Body of pancreas (tissue), 4 donors: Measurements from ENCODE around the gene SPOCK1. TPM values are rescaled to one million over a fixed set of nuclear protein-coding genes. Genes with fewer than 3 reads are reported as not detected.

Experiments used
- ATAC-seq: fragments of 150-250 bp; one replicate; pipeline ENCODE4 v1.9.1; 2016
- DNase-seq, 4 donors: peaks; one replicate each; pipeline ENCODE4 v3.0.0-alpha.2; 2019
- H3K27ac ChIP-seq, 4 donors: fragments of 200-600 bp; sonication (generic); 1 replicate in 3 of 4; 2 replicates in 1 of 4; pipeline versions ENCODE4 v1.5.1 to v1.6.1; 2016 to 2019; ENCODE audit warnings: mild to moderate bottlenecking in 1 of 4, mixed read lengths in 1 of 4, moderate library complexity in 1 of 4
- H3K27me3 ChIP-seq, 2 donors: fragments of 200-600 bp; sonication (generic); one replicate each; pipeline ENCODE4 v1.6.0; 2016; ENCODE audit warnings: mild to moderate bottlenecking in 1 of 2
- H3K36me3 ChIP-seq, 2 donors: fragments of 200-600 bp; sonication (generic); replicated peaks in 1 of 2; 2 replicates each; pipeline ENCODE4 v1.5.1; 2016; ENCODE audit warnings: low read depth in 2 of 2; ENCODE audit not compliant: insufficient read depth in 1 of 2
- H3K4me1 ChIP-seq: fragments of 200-600 bp; sonication (generic); one replicate; pipeline ENCODE4 v1.6.0; 2016
- H3K4me3 ChIP-seq, 2 donors: fragments of 200-600 bp; sonication (generic); 1 replicate in 1 of 2; 2 replicates in 1 of 2; pipeline ENCODE4 v1.5.1; 2016 to 2019
- H3K9me3 ChIP-seq, 3 donors: fragments of 200-600 bp; sonication (generic); 1 replicate in 2 of 3; 2 replicates in 1 of 3; pipeline ENCODE4 v1.5.1; 2016
- POLR2A ChIP-seq, 3 donors: fragments of 450-650 bp; IDR thresholded peaks; one replicate each; pipeline ENCODE4 v1.6.1; 2016; ENCODE audit warnings: antibody characterized with exemption in 3 of 3, mild to moderate bottlenecking in 2 of 3
- WGBS, 2 donors: methylation state at CpG; one replicate each; pipeline ENCODE4 v1.1.5; 2017; 5-methylcytosine and 5-hydroxymethylcytosine counted together
- intact Hi-C: fragments of 100-400 bp; cut with DNase I; formaldehyde crosslinking; loops from one replicate; pipeline ENCODE4 v1.15.1; 2023
- total RNA-seq, 2 donors: library from RNA; depleted of rRNA; stranded (reverse); fragments of >200 nt; gene quantifications; one replicate each; pipeline ENCODE4 v1.1.0, GENCODE V29; 2016
- TF ChIP-seq, protein P1 (sequence below), 7 experiments: fragments of 450-650 bp in 4 of 7; fragments of 200-600 bp in 3 of 7; sonication (generic) in 3 of 7; IDR thresholded peaks; one replicate each; pipeline ENCODE4 v1.5.1; 2016 to 2019; ENCODE audit warnings: antibody characterized with exemption in 7 of 7

The SPOCK1 gene
- total RNA-seq, 2 donors from 2014 or later, result 22.4 to 30.6 TPM

DNA sequence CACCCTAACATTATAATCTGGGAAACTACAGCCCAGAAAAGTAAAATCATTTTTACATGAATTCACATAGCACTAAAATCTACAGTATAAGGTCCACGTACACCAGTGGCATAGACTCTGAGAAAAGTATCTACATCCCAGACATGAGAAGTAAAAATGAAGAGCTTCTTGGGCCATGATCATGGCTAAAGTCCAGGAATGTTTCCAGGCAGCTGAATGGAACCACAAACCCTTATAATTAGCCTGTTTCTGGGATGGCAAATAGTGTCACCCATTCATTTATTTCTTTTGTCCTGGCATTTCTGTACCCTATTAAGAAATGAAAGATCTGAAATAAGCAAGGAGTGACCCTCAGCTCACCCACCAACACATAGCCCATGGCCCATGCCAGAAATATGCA lies 217.9 kb downstream of the SPOCK1 start:
- no peak overlapping the region for H3K4me3 ChIP-seq
- no peak for DNase-seq
- TF ChIP-seq, protein P1, sequence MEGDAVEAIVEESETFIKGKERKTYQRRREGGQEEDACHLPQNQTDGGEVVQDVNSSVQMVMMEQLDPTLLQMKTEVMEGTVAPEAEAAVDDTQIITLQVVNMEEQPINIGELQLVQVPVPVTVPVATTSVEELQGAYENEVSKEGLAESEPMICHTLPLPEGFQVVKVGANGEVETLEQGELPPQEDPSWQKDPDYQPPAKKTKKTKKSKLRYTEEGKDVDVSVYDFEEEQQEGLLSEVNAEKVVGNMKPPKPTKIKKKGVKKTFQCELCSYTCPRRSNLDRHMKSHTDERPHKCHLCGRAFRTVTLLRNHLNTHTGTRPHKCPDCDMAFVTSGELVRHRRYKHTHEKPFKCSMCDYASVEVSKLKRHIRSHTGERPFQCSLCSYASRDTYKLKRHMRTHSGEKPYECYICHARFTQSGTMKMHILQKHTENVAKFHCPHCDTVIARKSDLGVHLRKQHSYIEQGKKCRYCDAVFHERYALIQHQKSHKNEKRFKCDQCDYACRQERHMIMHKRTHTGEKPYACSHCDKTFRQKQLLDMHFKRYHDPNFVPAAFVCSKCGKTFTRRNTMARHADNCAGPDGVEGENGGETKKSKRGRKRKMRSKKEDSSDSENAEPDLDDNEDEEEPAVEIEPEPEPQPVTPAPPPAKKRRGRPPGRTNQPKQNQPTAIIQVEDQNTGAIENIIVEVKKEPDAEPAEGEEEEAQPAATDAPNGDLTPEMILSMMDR (IDR thresholded peaks at IDR 0.05), result no peak
- no peak for TF ChIP-seq POLR2A (IDR thresholded peaks at IDR 0.05)
- H3K27me3 ChIP-seq, result no peaks in the 10 kb centered on the region
- H3K36me3 ChIP-seq, result no peaks in the 10 kb centered on the region
- no peak for ATAC-seq
- intact Hi-C loops, result no loop called here
- WGBS, 2 donors, result 89 to 91% methylated on average over 1 of the region's 1 CpG
- peaks cover 6% of the 10 kb centered on the region for H3K4me1 ChIP-seq
- H3K27ac ChIP-seq, result no peak overlapping the region
- H3K9me3 ChIP-seq, result no peaks in the 10 kb centered on the region

DNA sequence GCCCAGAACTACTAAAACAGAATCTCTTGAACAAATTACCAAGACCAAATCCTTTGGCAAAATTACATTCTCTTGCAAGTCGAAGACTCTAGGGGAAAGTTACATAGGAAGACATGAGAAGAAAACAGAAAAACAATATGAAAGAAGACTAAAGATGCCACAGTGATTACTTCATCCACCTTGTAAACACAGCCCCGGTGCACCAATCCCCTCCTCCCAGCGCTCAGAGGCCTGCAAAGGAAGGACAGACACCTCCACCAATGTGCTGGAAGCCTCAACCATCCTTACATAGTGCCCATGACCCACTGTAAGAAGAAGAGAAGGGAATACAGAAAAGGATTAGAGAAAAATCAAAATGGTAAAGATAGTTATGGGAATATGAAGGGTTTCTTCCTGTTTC lies 218.5 kb downstream of the SPOCK1 start:
- DNase-seq (no peak), ATAC-seq (no peak)
- 72 to 75% methylated on average over 3 of the region's 3 CpGs for WGBS, 2 donors
- intact Hi-C loops, result no loop called here
- Histone ChIP-seq H3K9me3 (no peaks in the 10 kb centered on the region), H3K36me3 (no peaks in the 10 kb centered on the region), H3K4me3 (no peak overlapping the region), H3K27me3 (no peaks in the 10 kb centered on the region), H3K27ac (no peak overlapping the region), H3K4me1 (peaks cover 6% of the 10 kb centered on the region)
- TF ChIP-seq POLR2A (IDR thresholded peaks at IDR 0.05), result no peak
- TF ChIP-seq, protein P1 (IDR thresholded peaks at IDR 0.05), result no peak

DNA sequence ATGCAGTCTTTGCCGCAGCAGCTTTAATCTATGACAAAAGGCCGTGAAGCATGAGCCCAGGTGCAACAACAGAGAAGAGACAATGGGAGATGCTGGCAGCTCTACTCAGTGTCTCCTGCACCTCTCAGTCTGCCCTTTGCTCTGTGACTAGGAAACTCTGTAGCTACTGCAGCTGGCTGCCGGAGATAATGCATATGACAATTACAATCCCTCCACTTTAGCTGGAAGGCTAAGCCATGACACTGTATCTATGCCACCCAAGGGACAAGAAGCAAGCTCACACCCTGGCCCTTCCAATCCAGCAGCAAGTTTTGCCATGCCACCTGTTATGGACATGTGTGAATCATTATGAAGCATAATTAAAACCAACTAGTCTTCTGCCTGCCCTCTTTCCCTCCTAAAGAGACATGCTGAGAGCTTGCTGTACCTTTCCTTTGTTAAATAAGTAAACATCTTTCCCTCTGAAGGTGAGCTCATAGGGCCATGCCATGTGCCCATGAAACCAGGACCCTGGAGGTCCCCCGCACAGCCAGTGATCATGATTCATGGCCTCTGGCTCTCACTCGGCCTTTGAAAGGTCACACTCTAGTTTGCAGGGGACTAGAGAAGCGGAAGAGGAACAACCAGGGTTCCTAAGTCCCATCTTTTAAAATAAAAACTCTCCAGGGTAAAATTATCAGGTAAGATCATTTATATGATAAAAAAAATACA lies 219.4 kb downstream of the SPOCK1 start:
- WGBS, 2 donors, result 89 to 97% methylated on average over 6 of the region's 6 CpGs

DNA sequence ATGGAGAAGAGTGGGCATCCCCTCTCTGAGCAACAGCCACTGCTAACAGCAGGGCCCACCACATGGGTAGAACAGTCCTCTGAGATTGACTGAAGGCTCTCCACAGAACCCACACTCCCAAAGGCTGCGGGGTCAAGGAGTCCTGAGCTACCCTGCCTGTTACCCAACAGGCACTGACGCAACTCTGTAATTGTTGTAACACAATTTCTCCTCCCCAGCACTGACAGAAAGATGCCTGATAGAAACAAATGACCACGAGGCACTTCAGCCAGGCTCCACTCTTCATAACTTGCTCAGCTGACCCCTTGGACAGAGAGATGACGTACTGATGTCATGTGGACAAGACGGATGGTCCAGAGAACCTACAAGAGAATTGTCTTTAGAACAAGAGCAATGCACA lies 220.7 kb downstream of the SPOCK1 start:
- Histone ChIP-seq H3K4me3 (no peak overlapping the region), H3K4me1 (peaks cover 6% of the 10 kb centered on the region), H3K36me3 (no peaks in the 10 kb centered on the region), H3K27me3 (no peaks in the 10 kb centered on the region), H3K9me3 (no peaks in the 10 kb centered on the region), H3K27ac (no peak overlapping the region)
- intact Hi-C loops, result no loop called here
- TF ChIP-seq, protein P1 (IDR thresholded peaks at IDR 0.05), result no peak
- TF ChIP-seq POLR2A (IDR thresholded peaks at IDR 0.05), result no peak
- ATAC-seq, result no peak
- DNase-seq, result no peak
- WGBS, 2 donors, result 88 to 95% methylated on average over 5 of the region's 5 CpGs

More for the DNA sequence above, 219.4 kb downstream of the SPOCK1 start:
- Histone ChIP-seq H3K36me3 (no peaks in the 10 kb centered on the region), H3K27me3 (no peaks in the 10 kb centered on the region), H3K9me3 (no peaks in the 10 kb centered on the region), H3K4me1 (peaks cover 6% of the 10 kb centered on the region), H3K27ac (no peak overlapping the region), H3K4me3 (no peak overlapping the region)
- ATAC-seq (no peak), DNase-seq (no peak)
- TF ChIP-seq, protein P1 (IDR thresholded peaks at IDR 0.05), result no peak
- TF ChIP-seq POLR2A (IDR thresholded peaks at IDR 0.05), result no peak
- intact Hi-C loops, result no loop called here

DNA sequence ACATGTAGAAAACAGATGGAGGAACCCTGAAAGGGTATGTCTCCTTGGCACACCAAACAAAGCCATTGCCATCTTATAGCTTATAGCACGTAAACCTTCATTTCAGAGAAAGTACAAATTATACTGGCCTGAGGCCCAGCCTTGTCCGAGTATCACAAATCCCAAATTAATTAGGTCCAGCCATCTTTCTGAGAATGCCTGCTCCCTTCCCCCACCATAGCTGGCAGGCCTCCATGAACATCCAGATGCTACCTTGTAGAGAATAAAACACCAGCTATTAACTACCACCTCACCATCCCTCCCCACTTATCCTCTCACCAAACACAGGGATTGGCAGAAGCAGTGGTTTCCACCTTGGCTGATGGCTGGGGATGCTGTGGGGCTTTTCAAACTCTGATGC lies 224.0 kb downstream of the SPOCK1 start:
- WGBS, 2 donors, result 64 to 74% methylated on average over 2 of the region's 2 CpGs
- intact Hi-C loops, result no loop called here
- DNase-seq, result no peak

More for the DNA sequence above, 224.0 kb downstream of the SPOCK1 start:
- H3K27ac ChIP-seq, result no peak overlapping the region
- TF ChIP-seq, protein P1 (IDR thresholded peaks at IDR 0.05), result no peak
- TF ChIP-seq POLR2A (IDR thresholded peaks at IDR 0.05), result no peak
- no peaks in the 10 kb centered on the region for H3K27me3 ChIP-seq
- no peak for ATAC-seq
- H3K4me3 ChIP-seq, result no peak overlapping the region
- H3K36me3 ChIP-seq, result no peaks in the 10 kb centered on the region
- no peaks in the 10 kb centered on the region for H3K9me3 ChIP-seq
- peaks cover 2% of the 10 kb centered on the region for H3K4me1 ChIP-seq
